H1 (cell line): ENCODE data around the gene MYH9. TPM values are rescaled to one million over a fixed set of nuclear protein-coding genes. Genes with fewer than 3 reads are reported as not detected.
"Not testable (repeated sequence)": the region's sequence is repeated elsewhere in the genome, so short reads cannot be mapped to it uniquely, and the experiment has no call there.

ENCODE experiments used
- CTCF ChIA-PET: fragments of 300-600 bp; sonication (Branson Sonifier 250); formaldehyde crosslinking; loops from one replicate; lab custom pipeline; 2021; ENCODE audit not compliant: partially characterized antibody; lab: Charles Lee
- POLR2A ChIA-PET: fragments of 300-600 bp; sonication (Branson Sonifier 250); formaldehyde crosslinking; loops from one replicate; lab custom pipeline; 2021; ENCODE audit warnings: inconsistent platforms; ENCODE audit not compliant: partially characterized antibody; lab: Charles Lee
- DNase-seq, 2 experiments: peaks; one replicate each; pipeline versions ENCODE4 v3.0.0 to v3.0.0-alpha.2; 2010 to 2022; ENCODE audit warnings: low spot score in 2 of 2, low read depth in 1 of 2, mixed read lengths in 1 of 2
- FAIRE-seq: peaks from 2 replicates; lab custom pipeline; 2011; peaks lifted over from hg19 to GRCh38; lab: Jason Lieb, UNC
- H2AFZ ChIP-seq: 2 replicates; pipeline ENCODE4 v1.8.1; 2012; ENCODE audit warnings: low read length, inconsistent platforms
- H2AK5ac ChIP-seq: 2 replicates; pipeline ENCODE4 v1.6.1; 2013; ENCODE audit warnings: low read depth, low read length
- H2BK120ac ChIP-seq: replicated peaks from 2 replicates; pipeline ENCODE3; 2013; ENCODE audit warnings: low read depth, low read length, inconsistent platforms
- H2BK12ac ChIP-seq: 2 replicates; pipeline ENCODE4 v1.6.1; 2013; ENCODE audit warnings: low read depth, low read length
- H2BK15ac ChIP-seq: 2 replicates; pipeline ENCODE4 v1.6.1; 2013; ENCODE audit warnings: low read length
- H2BK20ac ChIP-seq: 2 replicates; pipeline ENCODE4 v1.6.1; 2013; ENCODE audit warnings: low read length
- H2BK5ac ChIP-seq: 2 replicates; pipeline ENCODE4 v1.6.1; 2013; ENCODE audit warnings: low read depth, low read length
- H3K14ac ChIP-seq: 2 replicates; pipeline ENCODE4 v1.6.1; 2013; ENCODE audit warnings: inconsistent platforms; ENCODE audit not compliant: insufficient read length
- H3K18ac ChIP-seq: 2 replicates; pipeline ENCODE4 v1.6.1; 2013; ENCODE audit warnings: low read length; ENCODE audit errors: extremely low read depth
- H3K23ac ChIP-seq: 2 replicates; pipeline ENCODE4 v1.6.1; 2013; ENCODE audit warnings: inconsistent platforms; ENCODE audit not compliant: insufficient read length
- H3K23me2 ChIP-seq: 2 replicates; pipeline ENCODE4 v1.6.1; 2013; ENCODE audit warnings: low read depth, low read length
- H3K27ac ChIP-seq: 2 replicates; pipeline ENCODE4 v1.6.1; 2011; ENCODE audit warnings: low read depth, low read length, inconsistent platforms
- H3K27me3 ChIP-seq, 4 experiments: replicated peaks in 1 of 4; 1 replicate in 1 of 4; 2 replicates in 3 of 4; pipeline versions ENCODE4 v1.6.1 to v1.8.1; 2011 to 2013; ENCODE audit warnings: low read length in 3 of 4, mild to moderate bottlenecking in 3 of 4, inconsistent platforms in 2 of 4, mixed read lengths in 2 of 4, moderate library complexity in 1 of 4; ENCODE audit not compliant: control insufficient read depth in 3 of 4, insufficient read depth in 3 of 4; ENCODE audit errors: extremely low read depth in 1 of 4
- H3K36me3 ChIP-seq, 4 experiments: 2 replicates each; pipeline versions ENCODE4 v1.6.1 to v1.8.1; 2011 to 2013; ENCODE audit warnings: mild to moderate bottlenecking in 4 of 4, low read length in 3 of 4, moderate library complexity in 2 of 4, control low read depth in 1 of 4, inconsistent platforms in 1 of 4; ENCODE audit not compliant: insufficient read depth in 4 of 4, control insufficient read depth in 2 of 4
- H3K4ac ChIP-seq: replicated peaks from 2 replicates; pipeline ENCODE3; 2013; ENCODE audit warnings: low read length, low read depth, mixed read lengths, inconsistent platforms; ENCODE audit not compliant: insufficient read length
- H3K4me1 ChIP-seq, 4 experiments: replicated peaks in 1 of 4; 1 replicate in 1 of 4; 2 replicates in 3 of 4; pipeline versions ENCODE4 v1.6.1 to v1.8.1; 2011 to 2013; ENCODE audit warnings: low read length in 3 of 4, inconsistent platforms in 2 of 4, mixed read lengths in 1 of 4; ENCODE audit not compliant: insufficient read depth in 4 of 4, control insufficient read depth in 3 of 4
- H3K4me2 ChIP-seq, 2 experiments: 2 replicates each; pipeline versions ENCODE4 v1.6.1 to v1.8.1; 2011 to 2013; ENCODE audit warnings: low read depth in 2 of 2, low read length in 2 of 2, control low read depth in 1 of 2, inconsistent platforms in 1 of 2, mild to moderate bottlenecking in 1 of 2; ENCODE audit not compliant: insufficient read depth in 1 of 2
- H3K4me3 ChIP-seq, 4 experiments: fragments of 200-600, 300-600 bp in 1 of 4; sonication (generic), shearing (Covaris generic), sonication (Bioruptor Twin) in 1 of 4; 2 replicates each; pipeline versions ENCODE4 v1.5.1 to v1.8.1; 2011 to 2016; ENCODE audit warnings: low read length in 4 of 4, low read depth in 3 of 4, control low read depth in 2 of 4, inconsistent platforms in 2 of 4, mild to moderate bottlenecking in 2 of 4, mixed read lengths in 1 of 4, moderate library complexity in 1 of 4; ENCODE audit not compliant: insufficient read depth in 2 of 4; ENCODE audit errors: extremely low read depth in 1 of 4
- H3K56ac ChIP-seq: replicated peaks from 2 replicates; pipeline ENCODE3; 2013; ENCODE audit warnings: low read depth, mild to moderate bottlenecking, mixed read lengths, low read length, inconsistent platforms; ENCODE audit not compliant: insufficient read length
- H3K79me1 ChIP-seq: 2 replicates; pipeline ENCODE4 v1.6.1; 2013; ENCODE audit warnings: low read depth, low read length, control low read depth
- H3K79me2 ChIP-seq, 2 experiments: 2 replicates each; pipeline versions ENCODE4 v1.6.1 to v1.8.1; 2012 to 2013; ENCODE audit warnings: low read length in 2 of 2, mild to moderate bottlenecking in 2 of 2, inconsistent platforms in 1 of 2; ENCODE audit not compliant: insufficient read depth in 2 of 2, control insufficient read depth in 1 of 2
- H3K9ac ChIP-seq, 4 experiments: replicated peaks in 1 of 4; 1 replicate in 1 of 4; 2 replicates in 3 of 4; pipeline versions ENCODE4 v1.6.1 to v1.8.1; 2011 to 2013; ENCODE audit warnings: low read depth in 3 of 4, low read length in 3 of 4, control low read depth in 2 of 4, mild to moderate bottlenecking in 2 of 4, moderate library complexity in 2 of 4, inconsistent platforms in 1 of 4; ENCODE audit errors: extremely low read depth in 1 of 4
- H3K9me3 ChIP-seq, 2 experiments: 2 replicates each; pipeline versions ENCODE4 v1.6.1 to v1.8.1; 2012 to 2013; ENCODE audit warnings: mild to moderate bottlenecking in 2 of 2, moderate library complexity in 2 of 2, control low read depth in 1 of 2, inconsistent platforms in 1 of 2, low read depth in 1 of 2, low read length in 1 of 2, mixed read lengths in 1 of 2; ENCODE audit not compliant: insufficient read depth in 2 of 2
- H4K20me1 ChIP-seq, 2 experiments: replicated peaks in 1 of 2; 2 replicates each; pipeline versions ENCODE3 to v1.8.1; 2011 to 2013; ENCODE audit warnings: inconsistent platforms in 2 of 2, low read length in 2 of 2, mild to moderate bottlenecking in 1 of 2; ENCODE audit not compliant: insufficient read depth in 2 of 2, control insufficient read depth in 1 of 2
- H4K5ac ChIP-seq: 2 replicates; pipeline ENCODE4 v1.6.1; 2013; ENCODE audit warnings: low read length, low read depth, mixed read lengths, inconsistent platforms; ENCODE audit not compliant: insufficient read length
- H4K8ac ChIP-seq: 2 replicates; pipeline ENCODE4 v1.8.0; 2013; ENCODE audit warnings: mild to moderate bottlenecking, moderate library complexity, low read length, inconsistent platforms; ENCODE audit not compliant: insufficient read depth; ENCODE audit errors: extremely low read depth
- H4K91ac ChIP-seq: replicated peaks from 2 replicates; pipeline ENCODE3; 2013; ENCODE audit warnings: low read length, mixed read lengths, inconsistent platforms; ENCODE audit not compliant: insufficient read length
- WGBS, 2 experiments: shearing (Covaris generic) in 1 of 2; methylation state at CpG; one replicate each; pipeline versions ENCODE4 v1.1.6 to v1.1.7; 2013 to 2015; ENCODE audit warnings: low lambda C conversion rate in 2 of 2, mixed read lengths in 2 of 2, inconsistent platforms in 1 of 2, low coverage in 1 of 2, missing lambda C conversion rate in 1 of 2; ENCODE audit not compliant: insufficient replicate concordance in 2 of 2, insufficient coverage in 1 of 2, insufficient read length in 1 of 2; ENCODE audit errors: extremely low coverage in 1 of 2, missing lambda C conversion rate in 1 of 2; 5-methylcytosine and 5-hydroxymethylcytosine counted together
- polyA plus RNA-seq, 7 experiments: library from polyadenylated mRNA; depleted of rRNA in 3 of 7; stranded (reverse) in 5 of 7; unstranded in 2 of 7; fragments of >200 nt in 5 of 7; fragments of 200-250 nt in 2 of 7; gene quantifications; 1 replicate in 5 of 7; 2 replicates in 1 of 7; 4 replicates in 1 of 7; pipeline versions ENCODE4 v1.2.1 to v1.2.3, GENCODE V29; 2011 to 2013; ENCODE audit warnings: missing spikeins in 2 of 7, mixed read lengths in 2 of 7
- total RNA-seq: library from RNA; stranded (reverse); fragmentation: NEBNext Ultra II Directional; extraction: Animal tissue kit (Norgen Biotek cat#: 25700); gene quantifications from 2 replicates; pipeline ENCODE4 v1.2.1, GENCODE V29; 2021

The MYH9 gene
- total and polyA plus RNA-seq, 2 of the 8 experiments (the other 6 are each of a cell fraction or from before 2014, with no cell fraction given): 24.9 to 322 TPM

DNA sequence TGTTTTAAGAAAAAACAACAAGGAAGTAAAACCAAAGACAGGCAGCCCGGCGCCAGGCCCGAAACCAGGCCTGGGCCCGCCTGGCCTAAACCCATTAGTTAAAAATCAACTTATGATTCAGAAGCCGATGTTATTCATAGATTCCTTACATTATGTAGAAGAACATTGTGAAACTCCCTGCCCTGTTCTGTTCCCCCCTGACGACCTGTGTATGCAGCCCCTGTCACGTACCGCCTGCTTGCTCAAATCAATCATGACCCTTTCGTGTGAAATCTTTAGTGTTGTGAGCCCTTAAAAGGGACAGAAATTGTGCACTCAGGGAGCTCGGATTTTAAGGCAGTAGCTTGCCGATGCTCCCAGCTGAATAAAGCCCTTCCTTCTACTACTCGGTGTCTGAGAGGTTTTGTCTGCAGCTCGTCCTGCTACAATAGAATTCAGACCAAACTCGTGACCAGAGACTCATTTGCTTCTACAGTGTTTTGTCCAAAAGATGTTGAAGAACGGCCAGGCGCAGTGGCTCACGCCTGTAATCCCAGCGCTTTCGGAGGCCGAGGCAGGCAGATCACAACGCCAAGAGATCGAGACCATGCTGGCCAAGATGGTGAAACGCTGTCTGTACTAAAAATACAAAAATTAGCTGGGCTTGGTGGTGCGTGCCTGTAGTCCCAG is 137.3 kb downstream of the MYH9 start:
- H3K79me2 ChIP-seq, H3K23ac ChIP-seq, H4K5ac ChIP-seq, H3K14ac ChIP-seq, H3K9me3 ChIP-seq, POLR2A ChIA-PET, H2BK12ac ChIP-seq, H3K4me2 ChIP-seq, H3K4me3 ChIP-seq, H4K20me1 ChIP-seq, H2BK120ac ChIP-seq, H3K36me3 ChIP-seq, H3K4me1 ChIP-seq, H2AFZ ChIP-seq, H3K9ac ChIP-seq, DNase-seq, H2BK15ac ChIP-seq, H4K8ac ChIP-seq, H3K27ac ChIP-seq, H2BK20ac ChIP-seq, H2AK5ac ChIP-seq, FAIRE-seq, H2BK5ac ChIP-seq, H3K56ac ChIP-seq, H3K79me1 ChIP-seq, H3K18ac ChIP-seq, H3K23me2 ChIP-seq, H3K4ac ChIP-seq, H4K91ac ChIP-seq, H3K27me3 ChIP-seq: not testable (repeated sequence)
- WGBS, 2 experiments: 90% methylated on average over 24 of the region's 24 CpGs; no CpG with 5 or more reads in 1 of the 2 experiments
- CTCF ChIA-PET: interaction anchor here (1.2 to 3.1 kb wide), 6 partner anchors 11 to 55 kb away, joined by 3 to 16 read pairs (median 4); partner anchors contain the start of gene APOL2
